ENCODE results near the gene TSPAN9.

Gene TSPAN9

GRCh38 chr12:3046441-3047200, 30.6 kb upstream of the TSPAN9 start:
- TF ChIP-seq FOXP2 (optimal IDR thresholded peaks at IDR 0.05; ENCODE audit: borderline replicate concordance, extremely low read depth, extremely low read length, insufficient read depth) (no peak), SIN3A (IDR thresholded peaks at IDR 0.05; ENCODE audit: borderline replicate concordance, insufficient read depth, low read length) (no peak), POLR2AphosphoS5 (IDR thresholded peaks at IDR 0.05; ENCODE audit: low read depth, low read length) (no peak), TAF1 (IDR thresholded peaks at IDR 0.05; ENCODE audit: borderline replicate concordance, insufficient read depth, low read length) (no peak), REST (IDR thresholded peaks at IDR 0.05; ENCODE audit: insufficient read depth in 1 of 2, low read depth in 2 of 2, low read length in 2 of 2) (no peak)

GRCh38 chr12:3047961-3048360, 29.2 kb upstream of the TSPAN9 start:
- no peak for TF ChIP-seq REST (IDR thresholded peaks at IDR 0.05; ENCODE audit: insufficient read depth in 1 of 2, low read depth in 2 of 2, low read length in 2 of 2)
- no peak for TF ChIP-seq FOXP2 (optimal IDR thresholded peaks at IDR 0.05; ENCODE audit: borderline replicate concordance, extremely low read depth, extremely low read length, insufficient read depth)
- TF ChIP-seq SIN3A (IDR thresholded peaks at IDR 0.05; ENCODE audit: borderline replicate concordance, insufficient read depth, low read length): no peak
- no peak for TF ChIP-seq POLR2AphosphoS5 (IDR thresholded peaks at IDR 0.05; ENCODE audit: low read depth, low read length)
- TF ChIP-seq TAF1 (IDR thresholded peaks at IDR 0.05; ENCODE audit: borderline replicate concordance, insufficient read depth, low read length): no peak

- TF ChIP-seq FOXP2 (optimal IDR thresholded peaks at IDR 0.05; ENCODE audit: borderline replicate concordance, extremely low read depth, extremely low read length, insufficient read depth) (no peak), TAF1 (IDR thresholded peaks at IDR 0.05; ENCODE audit: borderline replicate concordance, insufficient read depth, low read length) (no peak), SIN3A (IDR thresholded peaks at IDR 0.05; ENCODE audit: borderline replicate concordance, insufficient read depth, low read length) (no peak), POLR2AphosphoS5 (IDR thresholded peaks at IDR 0.05; ENCODE audit: low read depth, low read length) (no peak), REST (IDR thresholded peaks at IDR 0.05; ENCODE audit: insufficient read depth in 1 of 2, low read depth in 2 of 2, low read length in 2 of 2) (no peak)
These were observed 28.6 kb upstream of the TSPAN9 start for GRCh38 chr12:3048540-3048939.

GRCh38 chr12:3049176-3049575, 28.0 kb upstream of the TSPAN9 start:
- no peak for TF ChIP-seq TAF1 (IDR thresholded peaks at IDR 0.05; ENCODE audit: borderline replicate concordance, insufficient read depth, low read length)

GRCh38 chr12:3049611-3050249, 27.4 kb upstream of the TSPAN9 start:
- no peak for TF ChIP-seq REST (IDR thresholded peaks at IDR 0.05; ENCODE audit: insufficient read depth in 1 of 2, low read depth in 2 of 2, low read length in 2 of 2)
- no peak for TF ChIP-seq SIN3A (IDR thresholded peaks at IDR 0.05; ENCODE audit: borderline replicate concordance, insufficient read depth, low read length)
- no peak for TF ChIP-seq TAF1 (IDR thresholded peaks at IDR 0.05; ENCODE audit: borderline replicate concordance, insufficient read depth, low read length)
- no peak for TF ChIP-seq POLR2AphosphoS5 (IDR thresholded peaks at IDR 0.05; ENCODE audit: low read depth, low read length)
- no peak for TF ChIP-seq FOXP2 (optimal IDR thresholded peaks at IDR 0.05; ENCODE audit: borderline replicate concordance, extremely low read depth, extremely low read length, insufficient read depth)
